ENCODE results near the gene AMZ1. TPM values are rescaled to one million over a fixed set of nuclear protein-coding genes. Genes with fewer than 3 reads are reported as not detected.

Gene AMZ1
- polyA plus RNA-seq, 6 donors from 2014 or later = 1.4 to 3.3 (median 2.7) TPM; not detected in 1

DNA sequence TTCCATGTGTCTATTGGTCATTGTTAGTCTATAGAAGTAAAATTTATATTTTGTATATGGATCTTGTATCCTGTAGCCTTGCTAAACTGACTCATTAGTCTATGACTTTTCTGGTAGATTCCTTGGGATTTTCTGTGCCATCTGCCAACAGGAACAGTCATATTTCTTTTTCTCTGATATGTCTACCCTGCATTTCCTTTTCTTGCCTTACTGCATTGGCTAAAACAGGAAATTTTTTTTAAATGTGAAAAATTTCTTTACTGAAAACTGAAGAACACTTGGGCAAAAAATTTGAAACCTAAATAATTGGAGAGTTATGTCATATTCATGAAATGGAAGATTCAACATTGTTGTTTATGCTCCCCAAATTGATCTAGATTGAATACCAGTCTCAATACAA, 67.5 kb downstream of the AMZ1 start:
- ATAC-seq (ENCODE audit: low read depth in 2 of 2) = no peak
- Mint-ChIP-seq H3K4me3 (no peak overlapping the region), H3K4me1 (peaks cover 29 to 40% (median 39%) of the 10 kb centered on the region in 3 donors), H3K9me3 (peaks cover 0 to 7% (median 0%) of the 10 kb centered on the region in 7 donors), H3K27me3 (no peaks in the 10 kb centered on the region), H3K36me3 (peaks cover 24 to 37% of the 10 kb centered on the region in 2 donors), H3K27ac (no peak overlapping the region)
- no peak for DNase-seq

DNA sequence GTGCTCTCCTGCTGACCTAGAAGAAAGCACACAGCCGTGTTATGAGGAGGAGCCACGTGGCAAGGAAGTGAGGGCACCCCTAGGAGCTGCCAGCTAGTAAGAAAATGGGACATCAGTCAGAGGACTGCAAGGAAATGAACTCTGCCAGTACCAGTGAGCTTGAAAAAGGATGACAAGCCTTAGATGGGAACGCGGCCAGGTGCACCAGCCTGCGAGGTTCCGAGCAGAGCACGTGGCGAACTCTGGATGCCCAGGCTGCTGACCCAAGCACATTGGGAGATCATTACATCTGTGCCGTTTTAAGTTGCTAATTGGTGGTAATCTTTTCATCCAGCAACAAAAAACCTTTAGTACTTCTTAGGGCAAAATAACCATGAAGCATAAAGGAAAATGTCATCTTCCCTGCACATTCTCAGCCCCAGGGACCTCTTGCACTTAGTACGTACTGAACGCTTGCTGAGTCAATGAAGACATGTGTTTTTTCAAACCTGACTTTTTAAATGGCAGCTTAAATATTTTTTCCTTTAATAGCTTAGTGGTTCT, 69.4 kb downstream of the AMZ1 start:
- Mint-ChIP-seq H3K9me3 (peaks cover 0 to 7% (median 0%) of the 10 kb centered on the region in 7 donors), H3K4me3 (peak overlapping the region in 1 of 8 donors; percentile 25), H3K27me3 (no peaks in the 10 kb centered on the region), H3K27ac (peak overlapping the region in 3 of 6 donors; percentile 20 to 68 (median 64)), H3K36me3 (peaks cover 28 to 42% of the 10 kb centered on the region in 2 donors), H3K4me1 (peaks cover 25 to 33% (median 28%) of the 10 kb centered on the region in 3 donors)
- DNase-seq = no peak
- ATAC-seq (ENCODE audit: low read depth in 2 of 2) = no peak

- no peak for ATAC-seq (ENCODE audit: low read depth in 2 of 2)
- peaks cover 21 to 33% (median 28%) of the 10 kb centered on the region in 3 donors for H3K4me1 Mint-ChIP-seq
- peaks cover 0 to 7% (median 0%) of the 10 kb centered on the region in 7 donors for H3K9me3 Mint-ChIP-seq
- H3K4me3 Mint-ChIP-seq = peak overlapping the region in 1 of 8 donors; percentile 64
- no peaks in the 10 kb centered on the region for H3K27me3 Mint-ChIP-seq
- H3K36me3 Mint-ChIP-seq = peaks cover 28 to 42% of the 10 kb centered on the region in 2 donors
- no peak for DNase-seq
- H3K27ac Mint-ChIP-seq = peak overlapping the region in 5 of 6 donors; percentile 20 to 68 (median 46)
Measured at GRCh38 chr7:2757904-2758672, 70.1 kb downstream of the AMZ1 start.

GRCh38 chr7:2758673-2759616, 70.9 kb downstream of the AMZ1 start:
- Mint-ChIP-seq H3K36me3 (peaks cover 28 to 36% of the 10 kb centered on the region in 2 donors), H3K27me3 (no peaks in the 10 kb centered on the region), H3K4me1 (peaks cover 21 to 33% (median 28%) of the 10 kb centered on the region in 3 donors), H3K27ac (peak overlapping the region in 3 of 6 donors; percentile 29 to 68 (median 67)), H3K9me3 (peaks cover 0 to 7% (median 0%) of the 10 kb centered on the region in 7 donors), H3K4me3 (peak overlapping the region in 1 of 8 donors; percentile 6)
- no peak for DNase-seq
- ATAC-seq (ENCODE audit: low read depth in 2 of 2) = no peak

- DNase-seq (no peak), ATAC-seq (ENCODE audit: low read depth in 2 of 2) (no peak)
- no peaks in the 10 kb centered on the region for H3K27me3 Mint-ChIP-seq
- no peak overlapping the region for H3K4me3 Mint-ChIP-seq
- H3K9me3 Mint-ChIP-seq = peaks cover 0 to 7% (median 0%) of the 10 kb centered on the region in 7 donors
- peak overlapping the region in 4 of 6 donors; percentile 25 to 87 (median 52) for H3K27ac Mint-ChIP-seq
- peaks cover 21 to 33% (median 28%) of the 10 kb centered on the region in 3 donors for H3K4me1 Mint-ChIP-seq
- H3K36me3 Mint-ChIP-seq = peaks cover 28 to 36% of the 10 kb centered on the region in 2 donors
Measured at GRCh38 chr7:2759736-2760097, 71.7 kb downstream of the AMZ1 start.

DNA sequence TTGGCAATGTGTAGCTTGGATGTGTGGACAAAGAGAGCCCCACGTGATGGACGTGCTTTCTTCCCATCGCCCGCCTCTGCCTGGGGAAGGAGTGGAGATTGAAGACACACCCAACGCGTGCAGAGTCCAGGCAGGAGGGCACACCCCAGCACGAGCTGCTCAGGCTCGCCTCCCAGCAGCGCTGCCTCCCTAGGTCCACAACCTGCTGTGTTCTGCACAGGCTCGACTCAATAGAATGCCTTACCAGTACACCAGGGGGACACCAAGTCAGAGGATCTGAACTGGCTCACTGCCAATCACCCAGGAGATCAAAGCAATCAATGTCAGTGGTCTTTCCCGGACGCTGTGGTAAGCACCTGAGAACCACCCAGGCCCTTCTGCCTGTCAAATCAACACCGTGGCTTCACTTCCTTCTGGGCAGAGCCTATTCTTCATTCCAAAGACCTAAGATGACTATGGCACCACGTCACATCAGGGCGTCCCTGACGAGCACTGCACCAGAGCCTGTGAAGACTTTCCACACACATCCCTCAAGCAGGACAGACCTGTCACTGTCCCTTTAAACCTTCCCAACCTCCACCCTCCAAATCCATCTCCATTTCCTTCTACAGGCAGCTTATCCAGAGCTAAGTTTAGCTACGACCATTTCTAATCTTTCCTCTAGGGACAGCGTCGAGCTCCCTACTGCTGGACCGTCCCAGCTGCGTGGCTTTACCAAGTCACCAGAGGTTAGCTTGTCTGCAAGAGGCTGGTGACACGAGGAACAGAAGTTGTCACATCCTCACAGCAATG, 72.3 kb downstream of the AMZ1 start:
- ATAC-seq (ENCODE audit: low read depth in 2 of 2) (peak in 1 of 2 donors; percentile 26), DNase-seq (no peak)
- Mint-ChIP-seq H3K4me3 (peak overlapping the region in 1 of 8 donors; percentile 23), H3K36me3 (peaks cover 23 to 36% of the 10 kb centered on the region in 2 donors), H3K4me1 (peaks cover 21 to 33% (median 28%) of the 10 kb centered on the region in 3 donors), H3K27ac (peak overlapping the region in 5 of 6 donors; percentile 24 to 87 (median 45)), H3K9me3 (peaks cover 0 to 7% (median 0%) of the 10 kb centered on the region in 7 donors), H3K27me3 (no peaks in the 10 kb centered on the region)

- no peaks in the 10 kb centered on the region for H3K27me3 Mint-ChIP-seq
- H3K27ac Mint-ChIP-seq = peak overlapping the region in 3 of 6 donors; percentile 26 to 63 (median 34)
- peaks cover 24 to 31% (median 28%) of the 10 kb centered on the region in 3 donors for H3K4me1 Mint-ChIP-seq
- no peak overlapping the region for H3K4me3 Mint-ChIP-seq
- no peak for DNase-seq
- no peak for ATAC-seq (ENCODE audit: low read depth in 2 of 2)
- H3K36me3 Mint-ChIP-seq = peaks cover 14 to 29% of the 10 kb centered on the region in 2 donors
- H3K9me3 Mint-ChIP-seq = no peaks in the 10 kb centered on the region
Measured at GRCh38 chr7:2761131-2761624, 73.2 kb downstream of the AMZ1 start.

DNA sequence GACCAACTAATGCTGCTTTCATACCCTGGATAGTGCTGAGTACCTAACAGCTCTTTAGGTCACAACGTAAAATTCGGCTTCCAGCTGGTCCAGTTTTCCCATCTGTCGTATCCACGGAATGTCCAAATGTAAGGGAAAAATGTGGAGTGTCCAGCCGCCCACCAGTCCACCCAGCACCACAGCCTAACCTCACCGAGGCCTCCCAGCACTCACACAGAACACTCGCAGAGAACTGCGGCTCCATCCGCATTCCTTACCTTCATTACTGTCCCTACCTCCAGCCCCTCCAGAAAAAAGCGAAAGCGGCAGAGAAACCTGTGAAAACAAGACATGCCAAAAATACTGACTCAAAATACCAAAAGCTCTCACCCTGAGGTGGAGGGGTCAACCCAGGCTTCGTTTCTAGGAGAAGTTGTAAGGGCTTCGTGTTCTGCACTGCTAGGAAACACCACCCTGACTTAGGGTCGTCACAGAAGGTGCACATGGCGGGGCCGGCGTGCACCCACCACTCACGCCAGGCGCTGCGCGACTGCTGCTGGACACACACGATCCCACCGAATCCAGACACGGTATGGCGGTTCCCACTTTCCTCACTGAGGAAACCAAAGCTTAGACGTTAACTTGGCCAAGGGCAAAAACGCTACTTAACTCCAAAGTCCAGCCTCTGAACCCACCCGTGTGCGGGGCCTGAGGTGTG, 73.9 kb downstream of the AMZ1 start:
- Mint-ChIP-seq H3K9me3 (no peaks in the 10 kb centered on the region), H3K27ac (peak overlapping the region in 1 of 6 donors; percentile 95), H3K27me3 (no peaks in the 10 kb centered on the region), H3K4me3 (peak overlapping the region in 1 of 8 donors; percentile 65), H3K4me1 (peaks cover 24 to 28% (median 25%) of the 10 kb centered on the region in 3 donors), H3K36me3 (peaks cover 9 to 23% of the 10 kb centered on the region in 2 donors)
- DNase-seq (no peak), ATAC-seq (ENCODE audit: low read depth in 2 of 2) (no peak)

DNA sequence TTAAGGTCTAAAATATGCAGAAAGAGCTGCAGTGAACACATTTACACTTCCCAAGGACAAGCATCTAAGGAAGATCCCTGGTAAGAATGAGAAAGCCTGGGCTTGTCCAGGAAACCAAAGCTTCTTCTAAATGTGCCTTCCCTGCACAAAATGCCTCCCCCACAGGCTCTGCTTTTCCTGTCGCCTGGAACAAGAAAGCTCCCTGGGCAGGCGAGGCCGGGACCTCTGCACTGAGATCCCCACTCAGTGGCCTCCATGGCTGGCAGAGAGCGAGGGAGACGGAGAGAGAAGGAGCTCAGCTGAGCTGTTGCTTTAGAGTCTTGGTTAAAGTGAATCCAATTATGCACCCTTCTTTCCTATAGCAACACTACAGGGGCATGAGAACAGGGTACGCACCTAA, 75.6 kb downstream of the AMZ1 start:
- Mint-ChIP-seq H3K4me3 (no peak overlapping the region), H3K9me3 (no peaks in the 10 kb centered on the region), H3K27ac (peak overlapping the region in 2 of 6 donors; percentile 47 to 59), H3K36me3 (peaks cover 9 to 14% of the 10 kb centered on the region in 2 donors), H3K27me3 (no peaks in the 10 kb centered on the region), H3K4me1 (peaks cover 13 to 24% (median 19%) of the 10 kb centered on the region in 3 donors)
- ATAC-seq (ENCODE audit: low read depth in 2 of 2) (no peak), DNase-seq (no peak)

- DNase-seq = no peak
- peak overlapping the region in 1 of 6 donors; percentile 69 for H3K27ac Mint-ChIP-seq
- no peaks in the 10 kb centered on the region for H3K27me3 Mint-ChIP-seq
- peaks cover 11 to 22% (median 15%) of the 10 kb centered on the region in 3 donors for H3K4me1 Mint-ChIP-seq
- no peaks in the 10 kb centered on the region for H3K9me3 Mint-ChIP-seq
- H3K4me3 Mint-ChIP-seq = no peak overlapping the region
- ATAC-seq (ENCODE audit: low read depth in 2 of 2) = no peak
- peaks cover 9 to 10% of the 10 kb centered on the region in 2 donors for H3K36me3 Mint-ChIP-seq
Measured at GRCh38 chr7:2764621-2765020, 76.6 kb downstream of the AMZ1 start.
